Mucosa of descending colon (tissue), 3 donors: ENCODE data around the gene APOBEC3B. TPM values are rescaled to one million over a fixed set of nuclear protein-coding genes. Genes with fewer than 3 reads are reported as not detected.
"Not testable (repeated sequence)": the region's sequence is repeated elsewhere in the genome, so short reads cannot be mapped to it uniquely, and the experiment has no call there.

ENCODE experiments used
- ATAC-seq: fragments of 200-7000 bp; cut with Tn5 transposase; one replicate; pipeline ENCODE4 v1.9.1; 2020; ENCODE audit warnings: mild to moderate bottlenecking, moderate library complexity
- DNase-seq, 3 donors: peaks; one replicate each; pipeline ENCODE4 v3.0.0-alpha.2; 2020
- H3K36me3 ChIP-seq: fragments of 200-600 bp; one replicate; pipeline ENCODE4 v1.8.0; 2021; ENCODE audit warnings: low read depth, mild to moderate bottlenecking
- H3K4me1 ChIP-seq: fragments of 200-600 bp; one replicate; pipeline ENCODE4 v1.8.0; 2021; ENCODE audit warnings: low read depth, mild to moderate bottlenecking
- H3K4me3 ChIP-seq: fragments of 200-600 bp; one replicate; pipeline ENCODE4 v1.8.0; 2021; ENCODE audit warnings: mild to moderate bottlenecking
- H3K9me3 ChIP-seq: fragments of 200-600 bp; one replicate; pipeline ENCODE4 v1.8.0; 2021; ENCODE audit warnings: mild to moderate bottlenecking
- CTCF ChIP-seq: fragments of 200-600 bp; IDR thresholded peaks from one replicate; pipeline ENCODE4 v1.8.0; 2022; ENCODE audit warnings: antibody characterized with exemption, mild to moderate bottlenecking
- intact Hi-C, 2 donors: fragments of 100-400 bp; cut with DNase I in 1 of 2; cut with micrococcal nuclease in 1 of 2; formaldehyde crosslinking; loops; one replicate each; pipeline versions ENCODE4 v1.11.0 to v1.11.1; 2022; cut with DNase I, micrococcal nuclease
- total RNA-seq, 3 donors: library from RNA; stranded (reverse); fragmentation: NEBNext Ultra II Directional in 2 of 3; extraction: Animal tissue kit (Norgen Biotek cat#: 25700) in 2 of 3; gene quantifications; one replicate each; pipeline versions ENCODE4 v1.2.1 to v1.2.4, GENCODE V29; 2021 to 2023
- donor health status: DM: no; HTN: no; CAD: no; lungs with moderate emphysema.
- donor health status: DM: no; HTN: no; CAD: no.
- donor health status: DM: no; HTN: yes; CAD: no.

The APOBEC3B gene
- total RNA-seq, 3 donors from 2014 or later: 8.4 to 49.5 (median 23.6) TPM

DNA sequence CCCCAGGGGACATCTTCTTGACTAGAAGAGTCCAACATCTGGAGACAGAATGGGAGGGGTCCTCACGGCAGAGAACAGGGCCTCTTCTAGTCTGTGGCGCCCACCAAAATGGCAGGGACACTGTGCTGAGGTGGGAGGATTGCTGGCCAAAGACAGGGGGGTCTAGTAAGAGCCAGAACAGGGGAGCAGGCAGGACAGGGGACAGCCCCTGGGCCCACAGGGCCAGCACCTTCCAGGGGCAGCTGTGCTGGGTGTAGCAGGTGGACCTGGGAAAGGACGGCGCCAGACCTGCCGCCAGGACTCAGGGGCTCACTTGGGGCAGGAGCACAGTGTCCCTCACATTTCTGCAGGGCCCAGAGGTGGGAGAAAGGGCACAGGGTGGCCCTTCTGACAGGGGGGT is 25.6 kb upstream of the APOBEC3B start:
- Histone ChIP-seq H3K4me1 (peaks cover 10% of the 10 kb centered on the region), H3K9me3 (no peaks in the 10 kb centered on the region), H3K36me3 (no peaks in the 10 kb centered on the region), H3K4me3 (no peak overlapping the region)
- intact Hi-C loops: no loop called here
- peak in 2 of 3 donors; percentile 37 to 41 for DNase-seq
- no peak for ATAC-seq
- TF ChIP-seq CTCF: no peak

DNA sequence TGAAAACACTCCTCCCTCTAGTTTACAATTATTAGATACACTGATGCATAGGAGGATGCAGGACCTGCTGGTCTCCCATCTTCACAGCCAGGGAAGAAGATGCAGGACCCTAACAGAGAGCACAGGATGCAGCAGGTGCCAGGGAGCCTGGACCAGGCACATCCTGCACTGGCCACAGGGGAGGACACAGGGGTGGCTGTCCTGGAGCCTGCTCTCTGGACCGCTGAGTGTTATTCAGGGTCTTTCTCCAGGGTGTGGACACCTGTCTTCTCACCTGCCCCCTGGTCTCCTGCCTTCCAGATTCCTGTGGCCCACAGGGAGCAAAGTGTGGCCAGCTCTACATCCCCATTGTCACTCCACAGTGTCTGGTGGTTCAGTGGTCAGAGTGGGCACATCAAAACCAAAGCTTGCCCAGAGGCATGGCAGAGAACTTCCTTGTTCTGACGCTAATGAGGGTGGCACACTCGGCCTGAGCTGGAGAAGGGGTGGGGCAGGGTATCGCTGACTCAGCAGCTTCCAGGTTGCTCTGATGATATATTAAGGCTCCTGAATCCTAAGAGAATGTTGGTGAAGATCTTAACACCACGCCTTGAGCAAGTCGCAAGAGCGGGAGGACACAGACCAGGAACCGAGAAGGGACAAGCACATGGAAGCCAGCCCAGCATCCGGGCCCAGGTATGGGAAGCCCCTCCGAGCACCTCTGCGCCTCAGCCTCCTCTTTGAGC is 24.9 kb upstream of the APOBEC3B start, which contains the start of gene APOBEC3A:
TSS of gene APOBEC3A (plus strand) at position 564 of the 725 bp plus-strand sequence. CDS start at position 647, 83 bp downstream.
- no peaks in the 10 kb centered on the region for H3K36me3 ChIP-seq
- H3K4me1 ChIP-seq: peaks cover 10% of the 10 kb centered on the region
- no peak for TF ChIP-seq CTCF
- ATAC-seq (peak; percentile 81), DNase-seq (peak; percentile 76 to 80 (median 79))
- no peak within 1 kb of the TSS for H3K4me3 ChIP-seq
- intact Hi-C loops: no loop called here
- H3K9me3 ChIP-seq: no peaks in the 10 kb centered on the region

- intact Hi-C loops: no loop called here
- Histone ChIP-seq H3K4me3 (no peak overlapping the region), H3K4me1 (peaks cover 10% of the 10 kb centered on the region), H3K9me3 (no peaks in the 10 kb centered on the region), H3K36me3 (no peaks in the 10 kb centered on the region)
- DNase-seq (no peak), ATAC-seq (no peak)
- TF ChIP-seq CTCF: no peak
These were observed 24.1 kb upstream of the APOBEC3B start for GRCh38 chr22:38957808-38958650.

DNA sequence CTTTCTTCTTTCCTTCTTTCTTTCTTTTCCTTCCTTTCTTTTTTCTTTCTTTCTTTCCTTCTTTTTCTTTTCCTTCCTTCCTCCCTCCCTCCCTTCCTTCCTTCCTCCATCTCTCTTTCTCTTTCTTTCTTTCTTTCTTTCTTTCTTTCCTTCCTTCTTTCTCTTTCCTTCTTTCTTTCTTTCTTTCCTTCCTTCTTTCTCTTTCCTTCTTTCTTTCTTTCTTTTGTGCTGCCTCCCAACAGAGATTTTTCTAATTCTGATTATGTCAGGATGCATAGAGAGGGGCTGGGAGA is 23.6 kb upstream of the APOBEC3B start:
- H3K4me1 ChIP-seq, H3K4me3 ChIP-seq, H3K9me3 ChIP-seq, DNase-seq, H3K36me3 ChIP-seq, ATAC-seq, intact Hi-C loops: not testable (repeated sequence)

- intact Hi-C loops: no loop called here
- Histone ChIP-seq H3K4me1 (peaks cover 4% of the 10 kb centered on the region), H3K4me3 (no peak overlapping the region), H3K9me3 (no peaks in the 10 kb centered on the region), H3K36me3 (no peaks in the 10 kb centered on the region)
- DNase-seq: peak in 1 of 3 donors; percentile 39
- ATAC-seq: no peak
- TF ChIP-seq CTCF: no peak
These were observed 22.6 kb upstream of the APOBEC3B start for GRCh38 chr22:38959590-38959989.

- intact Hi-C loops, ATAC-seq, DNase-seq, H3K4me1 ChIP-seq, H3K9me3 ChIP-seq, H3K4me3 ChIP-seq, H3K36me3 ChIP-seq: not testable (repeated sequence)
These were observed 21.5 kb upstream of the APOBEC3B start for GRCh38 chr22:38960673-38961072.

GRCh38 chr22:38963291-38963738 is 18.8 kb upstream of the APOBEC3B start:
- peak; percentile 63 for ATAC-seq
- peak; percentile 49 to 54 (median 50) for DNase-seq
- H3K4me3 ChIP-seq, H3K9me3 ChIP-seq, H3K36me3 ChIP-seq, H3K4me1 ChIP-seq, intact Hi-C loops: not testable (repeated sequence)
